ENCODE results near the gene HINT1.
"Not testable (repeated sequence)": the region's sequence is repeated elsewhere in the genome, so short reads cannot be mapped to it uniquely, and the experiment has no call there.

HINT1 gene

GRCh38 chr5:131194725-131195124 is 29.7 kb upstream of the HINT1 start:
- no peaks in the 10 kb centered on the region for H3K9me3 ChIP-seq (ENCODE audit: insufficient read depth, low read length)
- no peak for TF ChIP-seq SUZ12 (IDR thresholded peaks at IDR 0.05; ENCODE audit: extremely low read depth, insufficient read depth, insufficient read length)
- no peak for TF ChIP-seq ZNF274 (IDR thresholded peaks at IDR 0.05; ENCODE audit: low read depth, low read length)
- TF ChIP-seq YY1 (IDR thresholded peaks at IDR 0.05; ENCODE audit: insufficient read depth, insufficient read length) = no peak
- H3K9ac ChIP-seq (ENCODE audit: insufficient read length, low read depth) = no peak overlapping the region
- H3K4me1 ChIP-seq (ENCODE audit: insufficient read depth, insufficient read length) = no peaks in the 10 kb centered on the region
- no peaks in the 10 kb centered on the region for H3K36me3 ChIP-seq (ENCODE audit: insufficient read depth, insufficient read length, low read length)
- no peak for DNase-seq (ENCODE audit: low read depth, low spot score)
- no peaks in the 10 kb centered on the region for H3K27me3 ChIP-seq (ENCODE audit: insufficient read depth, insufficient read length)
- no peak overlapping the region for H3K4me3 ChIP-seq (ENCODE audit: insufficient read length, low read depth)

- not testable (repeated sequence) for H3K9me3 ChIP-seq (ENCODE audit: insufficient read depth, low read length); DNase-seq (ENCODE audit: low read depth, low spot score); H3K4me1 ChIP-seq (ENCODE audit: insufficient read depth, insufficient read length); H3K36me3 ChIP-seq (ENCODE audit: insufficient read depth, insufficient read length, low read length); H3K9ac ChIP-seq (ENCODE audit: insufficient read length, low read depth); H3K4me3 ChIP-seq (ENCODE audit: insufficient read length, low read depth); H3K27me3 ChIP-seq (ENCODE audit: insufficient read depth, insufficient read length)
These were observed 28.8 kb upstream of the HINT1 start for GRCh38 chr5:131193897-131194296.

- Histone ChIP-seq H3K4me1 (ENCODE audit: insufficient read depth, insufficient read length) (no peaks in the 10 kb centered on the region), H3K36me3 (ENCODE audit: insufficient read depth, insufficient read length, low read length) (no peaks in the 10 kb centered on the region), H3K9ac (ENCODE audit: insufficient read length, low read depth) (no peak overlapping the region), H3K9me3 (ENCODE audit: insufficient read depth, low read length) (no peaks in the 10 kb centered on the region), H3K27me3 (ENCODE audit: insufficient read depth, insufficient read length) (no peaks in the 10 kb centered on the region), H3K4me3 (ENCODE audit: insufficient read length, low read depth) (no peak overlapping the region)
- no peak for TF ChIP-seq SUZ12 (IDR thresholded peaks at IDR 0.05; ENCODE audit: extremely low read depth, insufficient read depth, insufficient read length)
- TF ChIP-seq ZNF274 (IDR thresholded peaks at IDR 0.05; ENCODE audit: low read depth, low read length) = no peak
- no peak for TF ChIP-seq YY1 (IDR thresholded peaks at IDR 0.05; ENCODE audit: insufficient read depth, insufficient read length)
- DNase-seq (ENCODE audit: low read depth, low spot score) = no peak
These were observed 28.1 kb upstream of the HINT1 start for GRCh38 chr5:131193106-131193505.

GRCh38 chr5:131186561-131187256 is 21.7 kb upstream of the HINT1 start:
- Histone ChIP-seq H3K4me3 (ENCODE audit: insufficient read length, low read depth) (no peak overlapping the region), H3K9ac (ENCODE audit: insufficient read length, low read depth) (no peak overlapping the region), H3K27me3 (ENCODE audit: insufficient read depth, insufficient read length) (no peaks in the 10 kb centered on the region), H3K9me3 (ENCODE audit: insufficient read depth, low read length) (no peaks in the 10 kb centered on the region), H3K36me3 (ENCODE audit: insufficient read depth, insufficient read length, low read length) (peaks cover 3% of the 10 kb centered on the region), H3K4me1 (ENCODE audit: insufficient read depth, insufficient read length) (no peaks in the 10 kb centered on the region)
- TF ChIP-seq YY1 (IDR thresholded peaks at IDR 0.05; ENCODE audit: insufficient read depth, insufficient read length) (no peak), SUZ12 (IDR thresholded peaks at IDR 0.05; ENCODE audit: extremely low read depth, insufficient read depth, insufficient read length) (no peak), ZNF274 (IDR thresholded peaks at IDR 0.05; ENCODE audit: low read depth, low read length) (no peak)
- no peak for DNase-seq (ENCODE audit: low read depth, low spot score)

- no peak overlapping the region for H3K9ac ChIP-seq (ENCODE audit: insufficient read length, low read depth)
- H3K9me3 ChIP-seq (ENCODE audit: insufficient read depth, low read length) = no peaks in the 10 kb centered on the region
- H3K36me3 ChIP-seq (ENCODE audit: insufficient read depth, insufficient read length, low read length) = peaks cover 3% of the 10 kb centered on the region
- no peak for TF ChIP-seq YY1 (IDR thresholded peaks at IDR 0.05; ENCODE audit: insufficient read depth, insufficient read length)
- no peak for TF ChIP-seq SUZ12 (IDR thresholded peaks at IDR 0.05; ENCODE audit: extremely low read depth, insufficient read depth, insufficient read length)
- no peak for TF ChIP-seq ZNF274 (IDR thresholded peaks at IDR 0.05; ENCODE audit: low read depth, low read length)
- no peak for DNase-seq (ENCODE audit: low read depth, low spot score)
- H3K27me3 ChIP-seq (ENCODE audit: insufficient read depth, insufficient read length) = no peaks in the 10 kb centered on the region
- H3K4me1 ChIP-seq (ENCODE audit: insufficient read depth, insufficient read length) = no peaks in the 10 kb centered on the region
- no peak overlapping the region for H3K4me3 ChIP-seq (ENCODE audit: insufficient read length, low read depth)
These were observed 20.6 kb upstream of the HINT1 start for GRCh38 chr5:131185523-131186104.

GRCh38 chr5:131182839-131183238 is 17.8 kb upstream of the HINT1 start:
- no peak for TF ChIP-seq SUZ12 (IDR thresholded peaks at IDR 0.05; ENCODE audit: extremely low read depth, insufficient read depth, insufficient read length)
- TF ChIP-seq ZNF274 (IDR thresholded peaks at IDR 0.05; ENCODE audit: low read depth, low read length) = no peak
- no peak for TF ChIP-seq YY1 (IDR thresholded peaks at IDR 0.05; ENCODE audit: insufficient read depth, insufficient read length)
- Histone ChIP-seq H3K4me3 (ENCODE audit: insufficient read length, low read depth) (no peak overlapping the region), H3K9me3 (ENCODE audit: insufficient read depth, low read length) (no peaks in the 10 kb centered on the region), H3K36me3 (ENCODE audit: insufficient read depth, insufficient read length, low read length) (peaks cover 3% of the 10 kb centered on the region), H3K27me3 (ENCODE audit: insufficient read depth, insufficient read length) (no peaks in the 10 kb centered on the region), H3K4me1 (ENCODE audit: insufficient read depth, insufficient read length) (no peaks in the 10 kb centered on the region), H3K9ac (ENCODE audit: insufficient read length, low read depth) (no peak overlapping the region)
- DNase-seq (ENCODE audit: low read depth, low spot score) = no peak

GRCh38 chr5:131180407-131180806 is 15.4 kb upstream of the HINT1 start:
- Histone ChIP-seq H3K9me3 (ENCODE audit: insufficient read depth, low read length) (no peaks in the 10 kb centered on the region), H3K36me3 (ENCODE audit: insufficient read depth, insufficient read length, low read length) (peaks cover 3% of the 10 kb centered on the region), H3K27me3 (ENCODE audit: insufficient read depth, insufficient read length) (no peaks in the 10 kb centered on the region), H3K9ac (ENCODE audit: insufficient read length, low read depth) (no peak overlapping the region), H3K4me3 (ENCODE audit: insufficient read length, low read depth) (no peak overlapping the region), H3K4me1 (ENCODE audit: insufficient read depth, insufficient read length) (no peaks in the 10 kb centered on the region)
- DNase-seq (ENCODE audit: low read depth, low spot score) = no peak
- TF ChIP-seq YY1 (IDR thresholded peaks at IDR 0.05; ENCODE audit: insufficient read depth, insufficient read length) (no peak), ZNF274 (IDR thresholded peaks at IDR 0.05; ENCODE audit: low read depth, low read length) (no peak), SUZ12 (IDR thresholded peaks at IDR 0.05; ENCODE audit: extremely low read depth, insufficient read depth, insufficient read length) (no peak)

All from NT2/D1 (cell line).